AG04450 (cell line): Measurements from ENCODE around the gene FKRP. TPM values are rescaled to one million over a fixed set of nuclear protein-coding genes. Genes with fewer than 3 reads are reported as not detected.
"Not testable (repeated sequence)": the region's sequence is repeated elsewhere in the genome, so short reads cannot be mapped to it uniquely, and the experiment has no call there.

ENCODE experiments used
- CTCF ChIA-PET: fragments of 300-600, 350-600 bp; formaldehyde crosslinking; extraction: SDS; loops from one replicate; lab custom pipeline; 2022; ENCODE audit warnings: antibody characterized with exemption, inconsistent platforms; lab: Charles Lee
- POLR2A ChIA-PET: fragments of 350-600 bp; formaldehyde crosslinking; extraction: SDS; loops from one replicate; lab custom pipeline; 2021; ENCODE audit warnings: antibody characterized with exemption, inconsistent platforms; lab: Yijun Ruan, JAX
- DNase-seq: peaks from one replicate; pipeline ENCODE4 v3.0.0-alpha.2; 2011; ENCODE audit warnings: low read depth, low spot score
- H3K27ac ChIP-seq: one replicate; pipeline ENCODE4 v1.5.1; 2012; ENCODE audit warnings: low read depth, low read length, control low read depth
- H3K27me3 ChIP-seq: one replicate; pipeline ENCODE4 v1.6.0; 2012; ENCODE audit warnings: low read length; ENCODE audit not compliant: control insufficient read depth, insufficient read depth
- H3K4me3 ChIP-seq: 2 replicates; pipeline ENCODE4 v1.5.1; 2011; ENCODE audit warnings: mild to moderate bottlenecking, low read depth, low read length, control low read depth
- H3K9me3 ChIP-seq: 2 replicates; pipeline ENCODE4 v1.5.1; 2012; ENCODE audit warnings: low read length; ENCODE audit not compliant: control insufficient read depth, insufficient read depth
- polyA plus RNA-seq: library from polyadenylated mRNA; depleted of rRNA; stranded (reverse); fragments of >200 nt; gene quantifications from 2 replicates; pipeline ENCODE4 v1.2.3, GENCODE V29; 2011
- TF ChIP-seq, protein P1 (sequence below): IDR thresholded peaks from 2 replicates; pipeline ENCODE4 v1.5.1; 2011; ENCODE audit warnings: low read depth, low read length, control low read depth, inconsistent platforms

The FKRP gene
- polyA plus RNA-seq, 1 experiment = 12.1 TPM

DNA sequence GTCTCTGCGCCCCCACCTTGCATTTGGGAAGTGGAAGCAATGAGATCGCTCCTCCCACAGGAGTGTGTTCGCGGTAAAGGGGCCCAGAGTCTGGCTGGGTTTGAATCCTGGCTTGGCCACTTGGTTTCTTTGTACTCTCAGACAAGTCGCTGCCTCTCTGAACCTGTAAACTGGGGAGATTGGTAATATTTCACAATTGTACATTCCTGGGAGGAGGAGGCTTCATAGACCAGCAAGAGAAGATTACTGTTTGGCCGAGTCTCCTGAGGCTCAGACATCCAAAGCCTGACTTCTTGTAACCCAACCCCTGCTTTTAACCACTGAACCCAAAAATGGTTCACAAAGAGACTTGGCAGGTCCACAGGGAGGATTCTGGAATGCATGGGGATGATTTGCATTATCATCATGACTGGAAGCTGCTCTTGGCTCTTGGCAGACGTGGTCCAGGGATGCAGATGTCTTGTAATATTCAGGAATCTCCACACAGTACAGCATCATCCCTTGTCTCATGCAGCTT, 14.0 kb downstream of the FKRP start:
- TF ChIP-seq, protein P1, sequence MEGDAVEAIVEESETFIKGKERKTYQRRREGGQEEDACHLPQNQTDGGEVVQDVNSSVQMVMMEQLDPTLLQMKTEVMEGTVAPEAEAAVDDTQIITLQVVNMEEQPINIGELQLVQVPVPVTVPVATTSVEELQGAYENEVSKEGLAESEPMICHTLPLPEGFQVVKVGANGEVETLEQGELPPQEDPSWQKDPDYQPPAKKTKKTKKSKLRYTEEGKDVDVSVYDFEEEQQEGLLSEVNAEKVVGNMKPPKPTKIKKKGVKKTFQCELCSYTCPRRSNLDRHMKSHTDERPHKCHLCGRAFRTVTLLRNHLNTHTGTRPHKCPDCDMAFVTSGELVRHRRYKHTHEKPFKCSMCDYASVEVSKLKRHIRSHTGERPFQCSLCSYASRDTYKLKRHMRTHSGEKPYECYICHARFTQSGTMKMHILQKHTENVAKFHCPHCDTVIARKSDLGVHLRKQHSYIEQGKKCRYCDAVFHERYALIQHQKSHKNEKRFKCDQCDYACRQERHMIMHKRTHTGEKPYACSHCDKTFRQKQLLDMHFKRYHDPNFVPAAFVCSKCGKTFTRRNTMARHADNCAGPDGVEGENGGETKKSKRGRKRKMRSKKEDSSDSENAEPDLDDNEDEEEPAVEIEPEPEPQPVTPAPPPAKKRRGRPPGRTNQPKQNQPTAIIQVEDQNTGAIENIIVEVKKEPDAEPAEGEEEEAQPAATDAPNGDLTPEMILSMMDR = no peak
- H3K9me3 ChIP-seq = no peaks in the 10 kb centered on the region; the same call in 1 of the 2 replicates
- H3K4me3 ChIP-seq = no peak overlapping the region
- peak overlapping the region; percentile 96 for H3K27ac ChIP-seq
- no peaks in the 10 kb centered on the region for H3K27me3 ChIP-seq
- POLR2A ChIA-PET = interaction anchor here (0.8 to 1.5 kb wide), 6 partner anchors 25 to 97 kb away, joined by 3 to 11 read pairs (median 4); partner anchors contain the start of gene SLC1A5
- peak; percentile 94 for DNase-seq
- CTCF ChIA-PET = interaction anchor here (0.6 to 1.5 kb wide), 2 partner anchors 17 to 81 kb away, joined by 3 to 4 read pairs; no protein-coding TSS in a partner anchor

DNA sequence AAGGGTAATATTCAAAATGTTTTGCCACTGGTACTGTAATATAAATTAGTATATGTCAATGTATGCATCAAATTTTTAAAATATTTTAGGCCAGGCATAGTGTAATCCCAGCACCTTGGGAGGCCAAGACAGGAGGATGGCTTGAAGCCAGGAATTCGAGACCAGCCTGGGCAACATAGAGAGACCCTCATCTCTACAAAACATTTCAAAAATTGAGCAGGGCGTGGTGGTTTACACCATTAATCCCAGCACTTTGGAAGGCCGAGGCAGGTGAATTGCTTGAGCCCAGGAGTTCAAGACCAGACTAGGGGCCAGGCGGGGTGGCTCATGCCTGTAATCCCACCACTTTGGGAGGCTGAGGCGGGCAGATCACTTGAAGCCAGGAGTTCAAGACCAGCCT, 14.5 kb downstream of the FKRP start:
- Histone ChIP-seq H3K9me3 (no peaks in the 10 kb centered on the region; the same call in 1 of the 2 replicates), H3K4me3 (no peak overlapping the region), H3K27ac (peak overlapping the region; percentile 96), H3K27me3 (no peaks in the 10 kb centered on the region)
- CTCF ChIA-PET = interaction anchor here (1.5 kb wide), 1 partner anchor 80 kb away, joined by 4 read pairs; no protein-coding TSS in a partner anchor
- TF ChIP-seq, protein P1 = no peak
- POLR2A ChIA-PET = interaction anchor here (0.8 to 1.5 kb wide), 6 partner anchors 24 to 96 kb away, joined by 3 to 11 read pairs (median 4); partner anchors contain the start of gene SLC1A5
- no peak for DNase-seq

DNA sequence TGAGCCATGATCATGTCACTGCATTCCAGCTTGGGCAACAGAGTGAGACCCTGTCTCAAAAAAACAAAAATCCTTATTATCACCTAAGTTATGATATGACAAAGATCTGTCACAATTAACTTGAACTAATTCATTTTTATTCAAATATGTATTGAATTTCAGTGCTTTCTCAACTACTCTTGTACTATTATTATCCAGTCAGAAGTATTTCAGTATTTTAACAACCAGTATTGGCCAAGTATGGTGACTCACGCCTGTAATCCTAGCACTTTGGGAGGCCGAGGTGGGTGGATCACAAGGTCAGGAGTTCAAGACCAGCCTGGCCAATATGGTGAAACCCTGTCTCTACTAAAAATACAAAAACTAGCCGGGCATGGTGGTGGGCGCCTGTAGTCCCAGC, 15.0 kb downstream of the FKRP start:
- CTCF ChIA-PET = interaction anchor here (1.0 to 1.5 kb wide), 2 partner anchors 77 to 80 kb away, joined by 3 to 4 read pairs; no protein-coding TSS in a partner anchor
- POLR2A ChIA-PET = interaction anchor here (1.5 kb wide), 1 partner anchor 32 kb away, joined by 5 read pairs; no protein-coding TSS in a partner anchor
- not testable (repeated sequence) for DNase-seq, H3K27me3 ChIP-seq, H3K9me3 ChIP-seq, H3K4me3 ChIP-seq
- H3K27ac ChIP-seq = peak overlapping the region; percentile 96

DNA sequence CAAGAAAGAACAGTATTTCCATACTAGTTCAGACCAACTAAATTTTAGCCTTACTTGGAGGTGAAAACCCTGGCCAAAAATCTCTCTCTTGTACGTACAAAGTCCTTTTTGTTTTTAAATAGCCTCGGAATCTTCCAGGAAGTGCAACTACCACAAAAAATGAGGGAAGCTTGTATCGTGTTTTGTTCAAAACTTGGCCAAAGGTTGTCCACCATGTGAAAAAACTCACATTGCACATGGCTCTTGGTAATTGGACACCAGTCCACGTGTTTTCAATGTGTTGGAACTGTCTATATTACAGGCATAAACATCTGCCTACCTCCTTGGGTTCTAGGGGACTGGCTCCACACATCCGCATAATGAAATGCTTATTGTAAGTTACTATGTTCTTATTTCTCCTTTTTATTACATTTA, 15.6 kb downstream of the FKRP start:
- peak overlapping the region; percentile 34 for H3K27ac ChIP-seq
- H3K4me3 ChIP-seq = no peak overlapping the region
- no peaks in the 10 kb centered on the region; the same call in 1 of the 2 replicates for H3K9me3 ChIP-seq
- TF ChIP-seq, protein P1 = no peak
- POLR2A ChIA-PET = interaction anchor here (0.7 kb wide), 1 partner anchor 24 kb away, joined by 4 read pairs; no protein-coding TSS in a partner anchor
- peak; percentile 66 for DNase-seq
- CTCF ChIA-PET = interaction anchor here (1.0 kb wide), 1 partner anchor 77 kb away, joined by 3 read pairs; no protein-coding TSS in a partner anchor
- no peaks in the 10 kb centered on the region for H3K27me3 ChIP-seq

DNA sequence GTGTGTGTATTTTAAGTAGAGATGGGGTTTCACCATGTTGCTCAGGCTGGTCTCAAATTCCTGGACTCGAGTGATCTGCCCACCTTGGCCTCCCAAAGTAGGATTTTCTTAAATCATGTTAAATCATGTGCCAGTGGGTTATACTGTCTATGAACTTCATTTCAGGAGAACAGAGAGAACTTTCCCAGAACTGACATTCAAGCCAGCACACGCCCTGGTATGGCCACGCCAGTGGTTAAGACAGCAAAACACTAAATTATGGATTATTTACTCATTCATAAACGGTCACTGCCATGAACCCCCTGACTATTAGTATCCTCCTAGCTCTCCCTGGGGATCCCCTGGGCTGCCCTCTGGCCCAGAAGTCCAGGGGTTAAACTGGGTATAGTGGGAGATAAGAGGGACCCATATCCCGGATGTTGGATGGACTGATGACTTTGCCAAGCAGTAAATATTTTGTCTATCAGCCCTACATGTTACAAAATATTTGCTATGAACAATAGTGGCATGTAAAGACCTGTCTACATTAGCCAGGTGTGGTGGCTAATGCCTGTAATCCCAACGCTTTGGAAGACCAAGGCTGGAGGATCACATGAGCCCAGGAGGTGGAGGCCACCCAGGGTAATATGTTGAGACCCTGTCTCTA, 16.5 kb downstream of the FKRP start:
- ChIA-PET CTCF (no interaction called here), POLR2A (no interaction called here)
- H3K9me3 ChIP-seq = no peaks in the 10 kb centered on the region
- no peak overlapping the region for H3K4me3 ChIP-seq
- H3K27me3 ChIP-seq = no peaks in the 10 kb centered on the region
- no peak for DNase-seq
- no peak overlapping the region for H3K27ac ChIP-seq
- TF ChIP-seq, protein P1 = no peak
